Measurements from ENCODE around the gene NPLOC4. TPM values are rescaled to one million over a fixed set of nuclear protein-coding genes. Genes with fewer than 3 reads are reported as not detected.

Gene NPLOC4
- polyA plus RNA-seq, 1 of the 3 experiments (the other 2 are of a cell fraction) = 88.6 TPM

DNA sequence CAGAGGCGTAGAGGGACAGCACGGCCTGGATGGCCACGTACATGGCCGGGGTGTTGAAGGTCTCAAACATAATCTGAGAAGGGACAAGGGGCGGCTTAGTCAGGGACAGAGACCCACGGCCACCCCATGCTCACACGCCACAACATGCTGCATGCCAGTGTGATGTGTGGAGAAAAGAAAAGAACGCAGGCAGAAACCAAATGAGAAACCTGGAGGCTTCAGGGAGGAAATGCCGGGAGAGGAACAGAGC, 125.4 kb downstream of the NPLOC4 start:
- peaks cover 7 to 49% of the 10 kb centered on the region in 2 experiments; a peak in 3 of 4 replicates for H3K4me1 ChIP-seq (ENCODE audit: control insufficient read depth in 1 of 2, insufficient read depth in 2 of 2, low read depth in 1 of 2, low read length in 1 of 2)
- H4K20me1 ChIP-seq (ENCODE audit: insufficient read depth) = peaks cover 60% of the 10 kb centered on the region
- WGBS (ENCODE audit: low lambda C conversion rate) = under 1% methylated on average over 9 of the region's 9 CpGs
- ChIA-PET POLR2A (interaction anchor here (0.6 to 2.4 kb wide), 7 partner anchors 16 to 116 kb away, joined by 3 to 12 read pairs (median 4); partner anchors contain the start of genes BAHCC1, FAAP100 and FSCN2), CTCF (interaction anchor here (1.2 to 4.2 kb wide), 4 partner anchors 22 to 27 kb away, joined by 4 to 20 read pairs (median 6); no protein-coding TSS in a partner anchor)
- peak overlapping the region; percentile 81 for H3K9ac ChIP-seq
- no peak for DNase-seq
- H3K27ac ChIP-seq (ENCODE audit: low read depth in 2 of 2, low read length in 1 of 2) = peak overlapping the region; percentile 67 to 88
- peaks cover 77% of the 10 kb centered on the region for H3K79me2 ChIP-seq (ENCODE audit: insufficient read depth)
- no peak overlapping the region for H2AFZ ChIP-seq (ENCODE audit: low read depth)
- H3K4me3 ChIP-seq (ENCODE audit: low read depth in 2 of 2, low read length in 1 of 2) = peak overlapping the region; percentile 70 to 91
- no peaks in the 10 kb centered on the region for H3K27me3 ChIP-seq (ENCODE audit: insufficient read depth)
- peak overlapping the region; percentile 93 for H3K4me2 ChIP-seq
- no peaks in the 10 kb centered on the region for H3K9me3 ChIP-seq
- H3K9me2 ChIP-seq = no peaks in the 10 kb centered on the region
- peaks cover 82% of the 10 kb centered on the region for H3F3A ChIP-seq (replicated peaks; ENCODE audit: insufficient read depth)
- peaks cover 32 to 42% of the 10 kb centered on the region in 2 experiments for H3K36me3 ChIP-seq (replicated peaks in 1 of 2; ENCODE audit: control insufficient read depth in 1 of 2, insufficient read depth in 2 of 2, low read length in 1 of 2)
- TF ChIP-seq TCF12 (IDR thresholded peaks at IDR 0.05) (no peak), SIN3A (IDR thresholded peaks at IDR 0.05; ENCODE audit: borderline replicate concordance, low read depth, low read length) (0 out of 2 replicates have a peak, but pooled peaks have one; percentile 0), MAX (IDR thresholded peaks at IDR 0.05; ENCODE audit: low read depth) (0 out of 2 replicates have a peak, but pooled peaks have one; percentile 2)
- TF ChIP-seq, protein P1, sequence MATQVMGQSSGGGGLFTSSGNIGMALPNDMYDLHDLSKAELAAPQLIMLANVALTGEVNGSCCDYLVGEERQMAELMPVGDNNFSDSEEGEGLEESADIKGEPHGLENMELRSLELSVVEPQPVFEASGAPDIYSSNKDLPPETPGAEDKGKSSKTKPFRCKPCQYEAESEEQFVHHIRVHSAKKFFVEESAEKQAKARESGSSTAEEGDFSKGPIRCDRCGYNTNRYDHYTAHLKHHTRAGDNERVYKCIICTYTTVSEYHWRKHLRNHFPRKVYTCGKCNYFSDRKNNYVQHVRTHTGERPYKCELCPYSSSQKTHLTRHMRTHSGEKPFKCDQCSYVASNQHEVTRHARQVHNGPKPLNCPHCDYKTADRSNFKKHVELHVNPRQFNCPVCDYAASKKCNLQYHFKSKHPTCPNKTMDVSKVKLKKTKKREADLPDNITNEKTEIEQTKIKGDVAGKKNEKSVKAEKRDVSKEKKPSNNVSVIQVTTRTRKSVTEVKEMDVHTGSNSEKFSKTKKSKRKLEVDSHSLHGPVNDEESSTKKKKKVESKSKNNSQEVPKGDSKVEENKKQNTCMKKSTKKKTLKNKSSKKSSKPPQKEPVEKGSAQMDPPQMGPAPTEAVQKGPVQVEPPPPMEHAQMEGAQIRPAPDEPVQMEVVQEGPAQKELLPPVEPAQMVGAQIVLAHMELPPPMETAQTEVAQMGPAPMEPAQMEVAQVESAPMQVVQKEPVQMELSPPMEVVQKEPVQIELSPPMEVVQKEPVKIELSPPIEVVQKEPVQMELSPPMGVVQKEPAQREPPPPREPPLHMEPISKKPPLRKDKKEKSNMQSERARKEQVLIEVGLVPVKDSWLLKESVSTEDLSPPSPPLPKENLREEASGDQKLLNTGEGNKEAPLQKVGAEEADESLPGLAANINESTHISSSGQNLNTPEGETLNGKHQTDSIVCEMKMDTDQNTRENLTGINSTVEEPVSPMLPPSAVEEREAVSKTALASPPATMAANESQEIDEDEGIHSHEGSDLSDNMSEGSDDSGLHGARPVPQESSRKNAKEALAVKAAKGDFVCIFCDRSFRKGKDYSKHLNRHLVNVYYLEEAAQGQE (IDR thresholded peaks at IDR 0.05; ENCODE audit: low read depth, low read length) = no peak

DNA sequence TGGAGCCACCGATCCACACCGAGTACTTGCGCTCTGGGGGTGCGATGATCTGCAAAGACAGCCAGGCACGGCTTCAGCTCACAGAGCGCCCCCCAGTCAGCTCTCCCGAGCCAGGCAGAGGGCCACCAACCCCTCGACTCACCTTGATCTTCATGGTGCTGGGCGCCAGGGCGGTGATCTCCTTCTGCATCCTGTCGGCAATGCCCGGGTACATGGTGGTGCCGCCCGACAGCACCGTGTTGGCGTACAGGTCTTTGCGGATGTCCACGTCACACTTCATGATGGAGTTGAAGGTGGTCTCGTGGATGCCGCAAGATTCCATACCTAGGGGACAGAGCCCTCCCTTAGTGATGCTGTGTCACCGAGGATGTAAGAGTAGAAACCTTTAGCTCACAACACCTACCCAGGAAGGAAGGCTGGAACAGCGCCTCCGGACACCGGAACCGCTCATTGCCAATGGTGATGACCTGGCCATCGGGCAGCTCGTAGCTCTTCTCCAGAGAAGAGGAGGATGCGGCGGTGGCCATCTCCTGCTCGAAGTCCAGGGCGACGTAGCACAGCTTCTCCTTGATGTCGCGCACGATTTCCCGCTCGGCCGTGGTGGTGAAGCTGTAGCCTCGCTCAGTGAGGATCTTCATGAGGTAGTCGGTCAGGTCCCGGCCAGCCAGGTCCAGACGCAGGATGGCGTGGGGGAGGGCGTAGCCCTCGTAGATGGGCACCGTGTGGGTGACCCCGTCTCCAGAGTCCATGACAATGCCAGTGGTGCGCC, 125.9 kb downstream of the NPLOC4 start:
- peaks cover 2 to 45% of the 10 kb centered on the region in 2 experiments; a peak in 2 of 4 replicates for H3K4me1 ChIP-seq (ENCODE audit: control insufficient read depth in 1 of 2, insufficient read depth in 2 of 2, low read depth in 1 of 2, low read length in 1 of 2)
- H3F3A ChIP-seq (replicated peaks; ENCODE audit: insufficient read depth) = peaks cover 86% of the 10 kb centered on the region
- H3K27ac ChIP-seq (ENCODE audit: low read depth in 2 of 2, low read length in 1 of 2) = peak overlapping the region; percentile 67 to 88; a peak in 3 of 4 replicates
- peaks cover 64% of the 10 kb centered on the region for H4K20me1 ChIP-seq (ENCODE audit: insufficient read depth)
- peak overlapping the region; percentile 93 for H3K4me2 ChIP-seq
- no peaks in the 10 kb centered on the region for H3K27me3 ChIP-seq (ENCODE audit: insufficient read depth)
- peak overlapping the region; percentile 81 for H3K9ac ChIP-seq
- peak overlapping the region; percentile 70 to 91 for H3K4me3 ChIP-seq (ENCODE audit: low read depth in 2 of 2, low read length in 1 of 2)
- under 1% methylated on average over 34 of the region's 48 CpGs for WGBS (ENCODE audit: low lambda C conversion rate)
- H3K36me3 ChIP-seq (replicated peaks in 1 of 2; ENCODE audit: control insufficient read depth in 1 of 2, insufficient read depth in 2 of 2, low read length in 1 of 2) = peaks cover 32 to 42% of the 10 kb centered on the region in 2 experiments
- DNase-seq = no peak
- H3K79me2 ChIP-seq (ENCODE audit: insufficient read depth) = peaks cover 72% of the 10 kb centered on the region
- ChIA-PET CTCF (interaction anchor here (0.6 to 4.2 kb wide), 11 partner anchors 14 to 368 kb away, joined by 3 to 20 read pairs (median 4); no protein-coding TSS in a partner anchor), POLR2A (interaction anchor here (0.6 to 2.2 kb wide), 5 partner anchors 16 to 164 kb away, joined by 3 to 12 read pairs (median 4); partner anchors contain the start of gene FAAP100)
- H3K9me3 ChIP-seq = no peaks in the 10 kb centered on the region
- H2AFZ ChIP-seq (ENCODE audit: low read depth) = no peak overlapping the region
- no peaks in the 10 kb centered on the region for H3K9me2 ChIP-seq
- TF ChIP-seq RCOR1 (IDR thresholded peaks at IDR 0.05; ENCODE audit: low read length) (no peak), TAF1 (IDR thresholded peaks at IDR 0.05; ENCODE audit: borderline replicate concordance, low read depth, low read length) (peak; percentile 38), ELF1 (IDR thresholded peaks at IDR 0.05) (no peak), MEF2A (IDR thresholded peaks at IDR 0.05; ENCODE audit: borderline replicate concordance, low read depth) (no peak), POLR2AphosphoS5 (IDR thresholded peaks at IDR 0.05; ENCODE audit: low read depth, low read length) (peak; percentile 38; the same call in 1 of the 2 replicates), CHD2 (IDR thresholded peaks at IDR 0.05; ENCODE audit: low read length, partially characterized antibody) (no peak), MAX (IDR thresholded peaks at IDR 0.05; ENCODE audit: low read depth) (peak; percentile 16; the same call in 1 of the 2 replicates), GATA2 (CRISPR knock-in tag; IDR thresholded peaks at IDR 0.05) (no peak), EP300 (IDR thresholded peaks at IDR 0.05; ENCODE audit: borderline replicate concordance in 1 of 2, low read depth in 1 of 2, low read length in 1 of 2) (no peak), GABPA (IDR thresholded peaks at IDR 0.05; ENCODE audit: low read depth) (no peak), CTCF (IDR thresholded peaks at IDR 0.05) (no peak; the same call in 1 of the 2 replicates), YY1 (IDR thresholded peaks at IDR 0.05; ENCODE audit: low read depth) (no peak), TEAD4 (IDR thresholded peaks at IDR 0.05; ENCODE audit: borderline replicate concordance, insufficient read depth) (no peak), NRF1 (IDR thresholded peaks at IDR 0.05; ENCODE audit: low read depth, low read length) (no peak)
- TF ChIP-seq, protein P2, sequence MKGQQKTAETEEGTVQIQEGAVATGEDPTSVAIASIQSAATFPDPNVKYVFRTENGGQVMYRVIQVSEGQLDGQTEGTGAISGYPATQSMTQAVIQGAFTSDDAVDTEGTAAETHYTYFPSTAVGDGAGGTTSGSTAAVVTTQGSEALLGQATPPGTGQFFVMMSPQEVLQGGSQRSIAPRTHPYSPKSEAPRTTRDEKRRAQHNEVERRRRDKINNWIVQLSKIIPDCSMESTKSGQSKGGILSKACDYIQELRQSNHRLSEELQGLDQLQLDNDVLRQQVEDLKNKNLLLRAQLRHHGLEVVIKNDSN (IDR thresholded peaks at IDR 0.05; ENCODE audit: borderline replicate concordance, low read depth) = no peak

Measured in SK-N-SH (cell line).